GM21423 (cell line): ENCODE measurements around the gene ZC3HAV1L.
"Not testable (repeated sequence)": the region's sequence is repeated elsewhere in the genome, so short reads cannot be mapped to it uniquely, and the experiment has no call there.

Source experiments
- ATAC-seq: cut with Tn5 transposase; IDR thresholded peaks from one replicate; pipeline ENCODE4 v1.9.1; 2021; ENCODE audit warnings: mild to moderate bottlenecking, moderate library complexity; ENCODE audit not compliant: unreplicated experiment

The ZC3HAV1L gene

GRCh38 chr7:139022286-139022685 lies 13.6 kb downstream of the ZC3HAV1L start:
- ATAC-seq: no peak

GRCh38 chr7:139018910-139019309 lies 16.9 kb downstream of the ZC3HAV1L start:
- ATAC-seq: no peak

- ATAC-seq: peak; percentile 79
Measured at GRCh38 chr7:139016931-139017511, 18.8 kb downstream of the ZC3HAV1L start.

- ATAC-seq: no peak
Measured at GRCh38 chr7:139011373-139011772, 24.5 kb downstream of the ZC3HAV1L start.

- ATAC-seq: no peak
Measured at GRCh38 chr7:139004321-139005090, 31.3 kb downstream of the ZC3HAV1L start.

GRCh38 chr7:138999414-138999813 lies 36.4 kb downstream of the ZC3HAV1L start:
- ATAC-seq: no peak

GRCh38 chr7:138992052-138992531 lies 43.8 kb downstream of the ZC3HAV1L start:
- ATAC-seq: no peak

- ATAC-seq: no peak
Measured at GRCh38 chr7:138987686-138988085, 48.2 kb downstream of the ZC3HAV1L start.

GRCh38 chr7:138982204-138982623 lies 53.6 kb downstream of the ZC3HAV1L start:
- ATAC-seq: no peak

GRCh38 chr7:138981332-138982203 lies 54.3 kb downstream of the ZC3HAV1L start, which contains the start of gene KIAA1549:
KIAA1549 (minus strand) TSS chr7:138981389; CDS start chr7:138981269, 120 bp downstream.
- peak; percentile 90 for ATAC-seq

- peak; percentile 54 for ATAC-seq
Measured at GRCh38 chr7:138980563-138981291, 55.1 kb downstream of the ZC3HAV1L start.

- no peak for ATAC-seq
Measured at GRCh38 chr7:138979988-138980562, 55.8 kb downstream of the ZC3HAV1L start.

GRCh38 chr7:138979226-138979979 lies 56.4 kb downstream of the ZC3HAV1L start:
- ATAC-seq: no peak

- ATAC-seq: no peak
Measured at GRCh38 chr7:138978541-138979184, 57.2 kb downstream of the ZC3HAV1L start.

GRCh38 chr7:138976161-138976560 lies 59.7 kb downstream of the ZC3HAV1L start:
- not testable (repeated sequence) for ATAC-seq
